ENCODE data around the gene SPTBN1. TPM values are rescaled to one million over a fixed set of nuclear protein-coding genes. Genes with fewer than 3 reads are reported as not detected.

The SPTBN1 gene
- total and polyA plus RNA-seq, 4 experiments from 2014 or later, result 2.9 to 121 (median 87.3) TPM

DNA sequence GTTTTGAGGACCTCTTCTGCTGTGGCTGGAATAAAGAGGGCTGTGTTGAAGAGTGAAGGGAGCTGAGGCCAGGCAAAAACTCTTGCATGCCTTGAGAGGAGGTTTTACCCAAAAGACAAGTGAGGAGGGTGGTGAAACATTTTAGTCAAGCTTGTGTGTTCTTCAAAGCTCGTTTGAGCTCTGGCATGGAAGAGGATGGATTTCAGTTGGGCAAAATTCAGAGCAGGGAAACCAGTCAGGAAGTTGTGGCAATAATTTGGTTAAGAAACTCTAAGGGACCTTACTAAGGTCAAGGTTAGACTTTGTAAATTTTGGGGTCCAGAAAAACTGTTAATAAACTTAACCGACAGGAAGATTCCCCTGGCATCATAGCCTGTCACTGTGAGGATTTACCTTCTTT lies 34.7 kb downstream of the SPTBN1 start:
- CTCF ChIA-PET (ENCODE audit: partially characterized antibody), result interaction anchor here (2.2 kb wide), 1 partner anchor 12 kb away, joined by 7 read pairs; no protein-coding TSS in a partner anchor
- no peaks in the 10 kb centered on the region for H3K9me3 ChIP-seq (ENCODE audit: control insufficient read depth in 1 of 2, low read length in 2 of 2)

GRCh38 chr2:54492335-54492734 lies 36.2 kb downstream of the SPTBN1 start:
- Mint-ChIP-seq H3K4me1 (no peaks in the 10 kb centered on the region), H3K9me3 (peaks cover 0 to 1% (median 0%) of the 10 kb centered on the region in 8 donors), H3K36me3 (no peaks in the 10 kb centered on the region), H3K4me3 (no peak overlapping the region), H3K27ac (no peak overlapping the region), H3K27me3 (peaks cover 17 to 20% of the 10 kb centered on the region in 2 donors)
- POLR2A ChIA-PET (ENCODE audit: partially characterized antibody), result no interaction called here
- Histone ChIP-seq H3K9me3 (ENCODE audit: control insufficient read depth in 1 of 2, low read length in 2 of 2) (no peaks in the 10 kb centered on the region), H3K27ac (ENCODE audit: low read depth, low read length) (no peak overlapping the region), H3K4me3 (ENCODE audit: low read length in 2 of 2) (no peak overlapping the region), H3K4me1 (ENCODE audit: insufficient read depth, low read length) (no peaks in the 10 kb centered on the region), H3K27me3 (ENCODE audit: insufficient read depth, low read length) (no peaks in the 10 kb centered on the region), H3K36me3 (ENCODE audit: insufficient read depth, low read length) (no peaks in the 10 kb centered on the region)
- no peak for DNase-seq
- intact Hi-C loops (cut with micrococcal nuclease), result no loop called here
- CTCF ChIA-PET (ENCODE audit: partially characterized antibody), result interaction anchor here (1.2 kb wide), 1 partner anchor 10 kb away, joined by 3 read pairs; no protein-coding TSS in a partner anchor

More for the DNA sequence above, 34.7 kb downstream of the SPTBN1 start:
- Mint-ChIP-seq H3K27ac (no peak overlapping the region), H3K27me3 (peaks cover 17 to 20% of the 10 kb centered on the region in 2 donors), H3K9me3 (peaks cover 0 to 4% (median 0%) of the 10 kb centered on the region in 8 donors), H3K36me3 (no peaks in the 10 kb centered on the region), H3K4me1 (no peaks in the 10 kb centered on the region), H3K4me3 (no peak overlapping the region)
- Histone ChIP-seq H3K27me3 (ENCODE audit: insufficient read depth, low read length) (no peaks in the 10 kb centered on the region), H3K36me3 (ENCODE audit: insufficient read depth, low read length) (no peaks in the 10 kb centered on the region), H3K4me3 (ENCODE audit: low read length in 2 of 2) (no peak overlapping the region), H3K4me1 (ENCODE audit: insufficient read depth, low read length) (no peaks in the 10 kb centered on the region), H3K27ac (ENCODE audit: low read depth, low read length) (no peak overlapping the region)
- no peak for DNase-seq
- intact Hi-C loops (cut with micrococcal nuclease), result no loop called here
- POLR2A ChIA-PET (ENCODE audit: partially characterized antibody), result no interaction called here

DNA sequence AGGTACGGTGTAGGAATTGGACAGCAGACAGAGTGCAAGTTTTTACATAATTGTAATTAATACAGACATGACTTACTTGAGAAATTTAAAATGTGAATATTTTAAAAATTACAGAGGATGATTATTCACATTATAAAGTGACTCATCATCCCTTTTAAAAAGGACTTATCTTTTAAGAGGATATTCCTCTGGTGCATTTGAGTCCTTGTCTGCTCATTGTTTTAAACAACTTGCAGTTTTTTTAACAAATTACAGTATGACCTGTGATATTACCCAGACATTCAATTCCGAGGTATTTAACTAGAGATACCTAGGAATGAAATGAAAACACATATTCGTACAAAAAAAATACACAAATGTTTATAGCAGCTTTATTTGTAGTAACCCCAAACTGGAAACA lies 38.0 kb downstream of the SPTBN1 start:
- Mint-ChIP-seq H3K4me1 (no peaks in the 10 kb centered on the region), H3K9me3 (peaks cover 0 to 1% (median 0%) of the 10 kb centered on the region in 8 donors), H3K36me3 (no peaks in the 10 kb centered on the region), H3K27me3 (peaks cover 17% of the 10 kb centered on the region in 2 donors), H3K4me3 (no peak overlapping the region), H3K27ac (no peak overlapping the region)
- POLR2A ChIA-PET (ENCODE audit: partially characterized antibody), result no interaction called here
- no peaks in the 10 kb centered on the region for H3K27me3 ChIP-seq (ENCODE audit: insufficient read depth, low read length)
- H3K4me1 ChIP-seq (ENCODE audit: insufficient read depth, low read length), result no peaks in the 10 kb centered on the region
- H3K27ac ChIP-seq (ENCODE audit: low read depth, low read length), result no peak overlapping the region
- H3K36me3 ChIP-seq (ENCODE audit: insufficient read depth, low read length), result no peaks in the 10 kb centered on the region
- H3K9me3 ChIP-seq (ENCODE audit: control insufficient read depth in 1 of 2, low read length in 2 of 2), result no peaks in the 10 kb centered on the region
- no peak for DNase-seq
- no peak overlapping the region for H3K4me3 ChIP-seq (ENCODE audit: low read length in 2 of 2)
- intact Hi-C loops (cut with micrococcal nuclease), result no loop called here
- CTCF ChIA-PET (ENCODE audit: partially characterized antibody), result no interaction called here

DNA sequence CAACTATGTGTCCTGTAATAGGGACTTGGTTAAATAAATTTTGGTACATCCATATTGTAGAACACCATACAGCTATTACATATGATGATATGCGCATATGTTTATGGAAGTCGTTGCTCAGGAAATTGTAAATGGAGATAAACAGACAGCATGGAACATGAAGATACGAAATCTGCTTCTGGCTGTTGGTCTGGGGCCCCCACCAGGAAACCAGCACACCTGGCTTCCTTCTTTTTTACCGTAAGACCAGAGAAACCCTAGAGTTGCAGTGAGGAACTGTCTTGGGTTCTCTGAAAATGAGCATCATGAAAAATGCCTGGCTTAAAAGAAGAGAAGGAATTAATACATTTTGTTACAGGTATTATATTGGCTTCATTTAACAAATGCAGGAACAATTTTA lies 40.8 kb downstream of the SPTBN1 start:
- Histone ChIP-seq H3K27ac (ENCODE audit: low read depth, low read length) (no peak overlapping the region), H3K4me3 (ENCODE audit: low read length in 2 of 2) (no peak overlapping the region), H3K36me3 (ENCODE audit: insufficient read depth, low read length) (no peaks in the 10 kb centered on the region), H3K27me3 (ENCODE audit: insufficient read depth, low read length) (no peaks in the 10 kb centered on the region), H3K4me1 (ENCODE audit: insufficient read depth, low read length) (no peaks in the 10 kb centered on the region), H3K9me3 (ENCODE audit: control insufficient read depth in 1 of 2, low read length in 2 of 2) (no peaks in the 10 kb centered on the region)
- Mint-ChIP-seq H3K4me3 (no peak overlapping the region), H3K9me3 (no peaks in the 10 kb centered on the region), H3K27ac (no peak overlapping the region), H3K36me3 (no peaks in the 10 kb centered on the region), H3K27me3 (peaks cover 10 to 14% of the 10 kb centered on the region in 2 donors), H3K4me1 (no peaks in the 10 kb centered on the region)
- ChIA-PET CTCF (ENCODE audit: partially characterized antibody) (no interaction called here), POLR2A (ENCODE audit: partially characterized antibody) (no interaction called here)
- no peak for DNase-seq
- intact Hi-C loops (cut with micrococcal nuclease), result no loop called here

- POLR2A ChIA-PET (ENCODE audit: partially characterized antibody), result no interaction called here
- H3K4me1 ChIP-seq (ENCODE audit: insufficient read depth, low read length), result no peaks in the 10 kb centered on the region
- H3K27me3 ChIP-seq (ENCODE audit: insufficient read depth, low read length), result no peaks in the 10 kb centered on the region
- Mint-ChIP-seq H3K36me3 (no peaks in the 10 kb centered on the region), H3K27me3 (peaks cover 10% of the 10 kb centered on the region in 2 donors), H3K9me3 (no peaks in the 10 kb centered on the region), H3K27ac (no peak overlapping the region), H3K4me1 (no peaks in the 10 kb centered on the region), H3K4me3 (no peak overlapping the region)
- H3K9me3 ChIP-seq (ENCODE audit: control insufficient read depth in 1 of 2, low read length in 2 of 2), result no peaks in the 10 kb centered on the region
- CTCF ChIA-PET (ENCODE audit: partially characterized antibody), result interaction anchor here (0.8 to 1.3 kb wide), 3 partner anchors 25 to 391 kb away, joined by 3 to 4 read pairs (median 4); no protein-coding TSS in a partner anchor
- H3K36me3 ChIP-seq (ENCODE audit: insufficient read depth, low read length), result no peaks in the 10 kb centered on the region
- no peak for DNase-seq
- intact Hi-C loops (cut with micrococcal nuclease), result no loop called here
- H3K27ac ChIP-seq (ENCODE audit: low read depth, low read length), result no peak overlapping the region
- no peak overlapping the region for H3K4me3 ChIP-seq (ENCODE audit: low read length in 2 of 2)
Measured at GRCh38 chr2:54497763-54498680, 41.9 kb downstream of the SPTBN1 start.

GRCh38 chr2:54499661-54500060 lies 43.5 kb downstream of the SPTBN1 start:
- Histone ChIP-seq H3K4me1 (ENCODE audit: insufficient read depth, low read length) (no peaks in the 10 kb centered on the region), H3K36me3 (ENCODE audit: insufficient read depth, low read length) (no peaks in the 10 kb centered on the region), H3K9me3 (ENCODE audit: control insufficient read depth in 1 of 2, low read length in 2 of 2) (no peaks in the 10 kb centered on the region), H3K27ac (ENCODE audit: low read depth, low read length) (no peak overlapping the region), H3K4me3 (ENCODE audit: low read length in 2 of 2) (no peak overlapping the region), H3K27me3 (ENCODE audit: insufficient read depth, low read length) (no peaks in the 10 kb centered on the region)
- Mint-ChIP-seq H3K36me3 (no peaks in the 10 kb centered on the region), H3K27ac (no peak overlapping the region), H3K4me1 (no peaks in the 10 kb centered on the region), H3K4me3 (no peak overlapping the region), H3K9me3 (no peaks in the 10 kb centered on the region), H3K27me3 (peaks cover 3 to 4% of the 10 kb centered on the region in 2 donors)
- intact Hi-C loops (cut with micrococcal nuclease), result no loop called here
- POLR2A ChIA-PET (ENCODE audit: partially characterized antibody), result no interaction called here
- CTCF ChIA-PET (ENCODE audit: partially characterized antibody), result no interaction called here
- DNase-seq, result no peak

DNA sequence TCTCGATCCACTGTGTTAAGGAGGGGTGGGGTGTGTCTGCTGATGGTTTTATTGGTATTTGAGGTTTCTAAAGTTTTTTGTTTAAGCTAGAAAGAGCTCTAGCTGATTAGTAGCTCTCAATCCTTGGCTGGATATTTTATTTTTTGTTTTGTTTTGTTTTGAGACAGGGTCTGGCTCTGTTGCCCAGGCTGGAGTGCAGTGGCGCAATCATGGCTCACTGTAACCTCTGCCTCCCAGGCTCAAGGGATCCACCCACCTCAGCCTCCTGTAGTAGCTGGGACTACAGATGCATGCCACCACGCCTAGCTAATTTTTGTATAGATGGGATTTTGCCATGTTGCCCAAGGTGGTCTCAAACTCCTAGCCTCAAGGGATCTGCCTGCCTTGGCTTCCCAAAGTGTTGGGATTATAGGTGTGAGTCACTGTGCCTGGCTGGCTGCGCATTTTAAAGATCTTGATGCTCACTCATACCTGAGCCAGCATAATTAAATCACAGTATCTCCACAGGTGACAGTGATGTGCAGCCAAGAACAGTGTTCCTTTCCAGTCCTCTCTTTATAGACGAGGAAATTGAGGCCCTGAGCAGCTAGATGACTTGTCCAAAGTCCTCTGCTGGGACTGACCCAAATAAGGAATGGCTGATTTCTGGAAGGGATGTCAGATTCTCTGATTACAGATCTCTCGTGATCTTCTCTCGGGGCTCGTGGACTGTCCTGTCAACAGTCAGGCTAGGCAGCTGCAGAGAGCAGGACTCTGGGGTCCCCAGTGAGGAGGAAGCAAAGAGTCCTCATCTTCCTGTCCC lies 44.5 kb downstream of the SPTBN1 start:
- H3K4me3 Mint-ChIP-seq, result no peak overlapping the region
- no peaks in the 10 kb centered on the region for H3K27me3 Mint-ChIP-seq
- Histone ChIP-seq H3K9me3 (ENCODE audit: control insufficient read depth in 1 of 2, low read length in 2 of 2) (no peaks in the 10 kb centered on the region), H3K27me3 (ENCODE audit: insufficient read depth, low read length) (no peaks in the 10 kb centered on the region), H3K4me1 (ENCODE audit: insufficient read depth, low read length) (no peaks in the 10 kb centered on the region), H3K36me3 (ENCODE audit: insufficient read depth, low read length) (no peaks in the 10 kb centered on the region), H3K27ac (ENCODE audit: low read depth, low read length) (no peak overlapping the region), H3K4me3 (ENCODE audit: low read length in 2 of 2) (no peak overlapping the region)
- intact Hi-C loops (cut with micrococcal nuclease), result no loop called here
- no peaks in the 10 kb centered on the region for H3K4me1 Mint-ChIP-seq
- DNase-seq, result no peak
- ChIA-PET POLR2A (ENCODE audit: partially characterized antibody) (no interaction called here), CTCF (ENCODE audit: partially characterized antibody) (no interaction called here)
- H3K27ac Mint-ChIP-seq, result peak overlapping the region in 1 of 7 donors; percentile 22
- H3K36me3 Mint-ChIP-seq, result no peaks in the 10 kb centered on the region
- no peaks in the 10 kb centered on the region for H3K9me3 Mint-ChIP-seq
